Measurements from ENCODE around the gene FAM199X. TPM values are rescaled to one million over a fixed set of nuclear protein-coding genes. Genes with fewer than 3 reads are reported as not detected.

FAM199X gene
- total and polyA plus RNA-seq, 2 donors (not counting 1 experiment from before 2014, with no cell fraction given), result 3.6 to 19.2 TPM

- Histone ChIP-seq H2AFZ (ENCODE audit: insufficient read depth, low read depth, low read length, poor library complexity, severe bottlenecking) (no peak overlapping the region), H3K36me3 (replicated peaks in 1 of 2; ENCODE audit: control extremely low read depth in 1 of 2, control insufficient read depth in 1 of 2, extremely low read depth in 1 of 2, insufficient read depth in 2 of 2, low read length in 1 of 2) (peaks cover 2 to 24% of the 10 kb centered on the region in 2 experiments), H3K9ac (ENCODE audit: low read length) (no peak overlapping the region), H4K20me1 (ENCODE audit: control insufficient read depth, insufficient read depth, low read length, poor library complexity, severe bottlenecking) (no peaks in the 10 kb centered on the region), H3K79me2 (ENCODE audit: control insufficient read depth, insufficient read depth, low read length) (no peaks in the 10 kb centered on the region), H3K9me3 (ENCODE audit: control extremely low read depth in 1 of 3, control insufficient read depth in 2 of 3, insufficient read depth in 1 of 3, low read length in 2 of 3) (no peaks in the 10 kb centered on the region), H3K4me1 (ENCODE audit: control insufficient read depth in 2 of 2, insufficient read depth in 2 of 2, low read length in 2 of 2) (no peaks in the 10 kb centered on the region), H3K4me2 (replicated peaks; ENCODE audit: low read depth, low read length, poor library complexity, severe bottlenecking) (no peak overlapping the region), H3K4me3 (ENCODE audit: control extremely low read depth in 1 of 5, extremely low read depth in 1 of 5, insufficient read depth in 1 of 5, low read depth in 2 of 5, low read length in 4 of 5) (no peak overlapping the region), H3K27me3 (replicated peaks in 1 of 4; ENCODE audit: control extremely low read depth in 1 of 4, control insufficient read depth in 3 of 4, insufficient read depth in 4 of 4, low read length in 3 of 4) (no peaks in the 10 kb centered on the region), H3K27ac (ENCODE audit: low read length in 2 of 2) (no peak overlapping the region)
- intact Hi-C loops (cut with micrococcal nuclease), result no loop called here
- no peak overlapping the region for H3K27ac Mint-ChIP-seq
- no peak overlapping the region for H3K4me3 Mint-ChIP-seq
- DNase-seq (no peak), ATAC-seq (ENCODE audit: low read depth) (no peak)
- ChIA-PET POLR2A (no interaction called here), CTCF (interaction anchor here (2.7 kb wide), 1 partner anchor 7 kb away, joined by 7 read pairs; no protein-coding TSS in a partner anchor)
- no peaks in the 10 kb centered on the region for H3K4me1 Mint-ChIP-seq
- TF ChIP-seq EZH2 (IDR thresholded peaks at IDR 0.05; ENCODE audit: borderline replicate concordance, insufficient read depth, low read depth, low read length, poor library complexity, severe bottlenecking), result no peak
- TF ChIP-seq, protein P1, sequence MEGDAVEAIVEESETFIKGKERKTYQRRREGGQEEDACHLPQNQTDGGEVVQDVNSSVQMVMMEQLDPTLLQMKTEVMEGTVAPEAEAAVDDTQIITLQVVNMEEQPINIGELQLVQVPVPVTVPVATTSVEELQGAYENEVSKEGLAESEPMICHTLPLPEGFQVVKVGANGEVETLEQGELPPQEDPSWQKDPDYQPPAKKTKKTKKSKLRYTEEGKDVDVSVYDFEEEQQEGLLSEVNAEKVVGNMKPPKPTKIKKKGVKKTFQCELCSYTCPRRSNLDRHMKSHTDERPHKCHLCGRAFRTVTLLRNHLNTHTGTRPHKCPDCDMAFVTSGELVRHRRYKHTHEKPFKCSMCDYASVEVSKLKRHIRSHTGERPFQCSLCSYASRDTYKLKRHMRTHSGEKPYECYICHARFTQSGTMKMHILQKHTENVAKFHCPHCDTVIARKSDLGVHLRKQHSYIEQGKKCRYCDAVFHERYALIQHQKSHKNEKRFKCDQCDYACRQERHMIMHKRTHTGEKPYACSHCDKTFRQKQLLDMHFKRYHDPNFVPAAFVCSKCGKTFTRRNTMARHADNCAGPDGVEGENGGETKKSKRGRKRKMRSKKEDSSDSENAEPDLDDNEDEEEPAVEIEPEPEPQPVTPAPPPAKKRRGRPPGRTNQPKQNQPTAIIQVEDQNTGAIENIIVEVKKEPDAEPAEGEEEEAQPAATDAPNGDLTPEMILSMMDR (IDR thresholded peaks at IDR 0.05), result no peak
- 100% methylated on average over 4 of the region's 8 CpGs for WGBS (ENCODE audit: insufficient coverage)
- H3K9me3 Mint-ChIP-seq (ENCODE audit: insufficient read depth), result no peaks in the 10 kb centered on the region
- H3K27me3 Mint-ChIP-seq, result no peaks in the 10 kb centered on the region
These were observed 21.7 kb downstream of the FAM199X start for GRCh38 chrX:104187931-104188330.

DNA sequence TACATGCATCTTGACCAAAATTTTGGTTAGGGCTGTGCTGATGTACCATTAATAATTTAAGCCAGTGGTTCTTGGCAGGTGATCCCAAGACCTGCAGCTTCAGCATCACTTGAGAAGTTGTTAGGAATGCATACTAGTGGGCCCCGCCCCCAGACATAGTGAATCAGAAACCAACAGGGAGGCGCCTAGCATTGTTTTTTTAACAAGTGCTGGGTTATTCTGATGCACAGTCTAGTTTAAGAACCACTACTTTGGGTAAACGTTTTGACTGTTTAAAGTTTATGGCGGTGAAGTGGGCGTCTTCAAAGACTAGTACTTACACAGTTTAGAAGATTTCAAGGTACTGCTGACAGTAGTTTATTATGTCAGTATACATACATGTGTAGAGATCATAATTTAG lies 23.6 kb downstream of the FAM199X start:
- ATAC-seq (ENCODE audit: low read depth), result no peak
- H3K27ac Mint-ChIP-seq, result no peak overlapping the region

More for the DNA sequence above, 23.6 kb downstream of the FAM199X start:
- ChIA-PET POLR2A (no interaction called here), CTCF (no interaction called here)
- Histone ChIP-seq H3K4me3 (ENCODE audit: control extremely low read depth in 1 of 5, extremely low read depth in 1 of 5, insufficient read depth in 1 of 5, low read depth in 2 of 5, low read length in 4 of 5) (no peak overlapping the region), H4K20me1 (ENCODE audit: control insufficient read depth, insufficient read depth, low read length, poor library complexity, severe bottlenecking) (no peaks in the 10 kb centered on the region), H3K9me3 (ENCODE audit: control extremely low read depth in 1 of 3, control insufficient read depth in 2 of 3, insufficient read depth in 1 of 3, low read length in 2 of 3) (no peaks in the 10 kb centered on the region), H3K36me3 (replicated peaks in 1 of 2; ENCODE audit: control extremely low read depth in 1 of 2, control insufficient read depth in 1 of 2, extremely low read depth in 1 of 2, insufficient read depth in 2 of 2, low read length in 1 of 2) (peaks cover 2 to 24% of the 10 kb centered on the region in 2 experiments), H2AFZ (ENCODE audit: insufficient read depth, low read depth, low read length, poor library complexity, severe bottlenecking) (no peak overlapping the region), H3K4me1 (ENCODE audit: control insufficient read depth in 2 of 2, insufficient read depth in 2 of 2, low read length in 2 of 2) (no peaks in the 10 kb centered on the region), H3K4me2 (replicated peaks; ENCODE audit: low read depth, low read length, poor library complexity, severe bottlenecking) (no peak overlapping the region), H3K27me3 (replicated peaks in 1 of 4; ENCODE audit: control extremely low read depth in 1 of 4, control insufficient read depth in 3 of 4, insufficient read depth in 4 of 4, low read length in 3 of 4) (no peaks in the 10 kb centered on the region), H3K79me2 (ENCODE audit: control insufficient read depth, insufficient read depth, low read length) (no peaks in the 10 kb centered on the region), H3K9ac (ENCODE audit: low read length) (no peak overlapping the region), H3K27ac (ENCODE audit: low read length in 2 of 2) (no peak overlapping the region)
- no peak for DNase-seq
- Mint-ChIP-seq H3K4me1 (no peaks in the 10 kb centered on the region), H3K27me3 (no peaks in the 10 kb centered on the region), H3K4me3 (no peak overlapping the region), H3K9me3 (ENCODE audit: insufficient read depth) (no peaks in the 10 kb centered on the region)
- TF ChIP-seq, protein P1 (IDR thresholded peaks at IDR 0.05), result no peak
- no peak for TF ChIP-seq EZH2 (IDR thresholded peaks at IDR 0.05; ENCODE audit: borderline replicate concordance, insufficient read depth, low read depth, low read length, poor library complexity, severe bottlenecking)
- intact Hi-C loops (cut with micrococcal nuclease), result no loop called here
- WGBS (ENCODE audit: insufficient coverage), result 90% methylated on average over 2 of the region's 5 CpGs
